ENCODE results near the gene PDZD8.

PDZD8 gene

GRCh38 chr10:117375360-117376178, at the start of gene PDZD8:
PDZD8 (minus strand) TSS chr10:117375440; CDS start chr10:117375227, 213 bp downstream.
- peak; percentile 87 for DNase-seq (ENCODE audit: low spot score)

- DNase-seq (ENCODE audit: low spot score) = no peak
Measured at GRCh38 chr10:117424171-117424570, 48.9 kb upstream of the PDZD8 start.

GRCh38 chr10:117421985-117422384, 46.7 kb upstream of the PDZD8 start:
- DNase-seq (ENCODE audit: low spot score) = no peak

- DNase-seq (ENCODE audit: low spot score) = no peak
Measured at GRCh38 chr10:117420768-117421167, 45.5 kb upstream of the PDZD8 start.

GRCh38 chr10:117419921-117420320, 44.7 kb upstream of the PDZD8 start:
- DNase-seq (ENCODE audit: low spot score) = no peak

GRCh38 chr10:117419159-117419558, 43.9 kb upstream of the PDZD8 start:
- no peak for DNase-seq (ENCODE audit: low spot score)

GRCh38 chr10:117418121-117418520, 42.9 kb upstream of the PDZD8 start:
- no peak for DNase-seq (ENCODE audit: low spot score)

GRCh38 chr10:117417196-117417595, 42.0 kb upstream of the PDZD8 start:
- DNase-seq (ENCODE audit: low spot score) = no peak

- no peak for DNase-seq (ENCODE audit: low spot score)
Measured at GRCh38 chr10:117413928-117414618, 38.8 kb upstream of the PDZD8 start.

- DNase-seq (ENCODE audit: low spot score) = no peak
Measured at GRCh38 chr10:117412469-117413010, 37.3 kb upstream of the PDZD8 start.

- no peak for DNase-seq (ENCODE audit: low spot score)
Measured at GRCh38 chr10:117411479-117412399, 36.5 kb upstream of the PDZD8 start.

GRCh38 chr10:117410557-117410956, 35.3 kb upstream of the PDZD8 start:
- DNase-seq (ENCODE audit: low spot score) = no peak

- no peak for DNase-seq (ENCODE audit: low spot score)
Measured at GRCh38 chr10:117409549-117410305, 34.5 kb upstream of the PDZD8 start.

GRCh38 chr10:117408436-117409384, 33.5 kb upstream of the PDZD8 start:
- no peak for DNase-seq (ENCODE audit: low spot score)

- DNase-seq (ENCODE audit: low spot score) = no peak
Measured at GRCh38 chr10:117405730-117406129, 30.5 kb upstream of the PDZD8 start.

GRCh38 chr10:117400329-117400728, 25.1 kb upstream of the PDZD8 start:
- no peak for DNase-seq (ENCODE audit: low spot score)

- no peak for DNase-seq (ENCODE audit: low spot score)
Measured at GRCh38 chr10:117399341-117400196, 24.3 kb upstream of the PDZD8 start.

GRCh38 chr10:117398029-117398428, 22.8 kb upstream of the PDZD8 start:
- DNase-seq (ENCODE audit: low spot score) = no peak

Measured in CD4-positive, alpha-beta T cell treated with Interleukin-6 at 100 ng/mL for 8 hours (primary cell).